Glutamatergic neuron (in vitro differentiated cells): Measurements from ENCODE around the gene RAB5IF. TPM values are rescaled to one million over a fixed set of nuclear protein-coding genes. Genes with fewer than 3 reads are reported as not detected.

Experiments
- DNase-seq: peaks from one replicate; pipeline ENCODE4 v3.0.0; 2022
- H3K27ac Mint-ChIP-seq: one replicate; pipeline ENCODE4 v1.8.0; 2020; ENCODE audit warnings: mild to moderate bottlenecking, mixed read lengths, inconsistent platforms; ENCODE audit not compliant: unreplicated experiment
- H3K27me3 Mint-ChIP-seq: one replicate; pipeline ENCODE4 v1.8.0; 2020; ENCODE audit warnings: mild to moderate bottlenecking, moderate library complexity, mixed read lengths, inconsistent platforms; ENCODE audit not compliant: unreplicated experiment
- H3K36me3 Mint-ChIP-seq: one replicate; pipeline ENCODE4 v1.8.0; 2020; ENCODE audit warnings: mild to moderate bottlenecking, mixed read lengths, inconsistent platforms; ENCODE audit not compliant: unreplicated experiment
- H3K4me1 Mint-ChIP-seq: one replicate; pipeline ENCODE4 v1.8.0; 2020; ENCODE audit warnings: mild to moderate bottlenecking, low read depth, mixed read lengths, inconsistent platforms; ENCODE audit not compliant: unreplicated experiment
- H3K4me3 Mint-ChIP-seq: one replicate; pipeline ENCODE4 v1.8.0; 2020; ENCODE audit warnings: mild to moderate bottlenecking, mixed read lengths, inconsistent platforms; ENCODE audit not compliant: unreplicated experiment
- H3K9me3 Mint-ChIP-seq: one replicate; pipeline ENCODE4 v1.8.0; 2020; ENCODE audit warnings: mild to moderate bottlenecking, moderate library complexity, mixed read lengths, inconsistent platforms; ENCODE audit not compliant: unreplicated experiment
- total RNA-seq: library from RNA; stranded (reverse); fragmentation: NEBNext Ultra II Directional; extraction: Animal tissue kit (Norgen Biotek cat#: 25700); gene quantifications from one replicate; pipeline ENCODE4 v1.2.1, GENCODE V29; 2021; ENCODE audit not compliant: unreplicated experiment
- TF ChIP-seq, protein P1 (sequence below): fragments of 200-600 bp; sonication (generic); IDR thresholded peaks from one replicate; pipeline ENCODE4 v1.5.0; 2021; ENCODE audit not compliant: partially characterized antibody, unreplicated experiment

The RAB5IF gene
- total RNA-seq, 1 donor from 2014 or later: 48.9 TPM

DNA sequence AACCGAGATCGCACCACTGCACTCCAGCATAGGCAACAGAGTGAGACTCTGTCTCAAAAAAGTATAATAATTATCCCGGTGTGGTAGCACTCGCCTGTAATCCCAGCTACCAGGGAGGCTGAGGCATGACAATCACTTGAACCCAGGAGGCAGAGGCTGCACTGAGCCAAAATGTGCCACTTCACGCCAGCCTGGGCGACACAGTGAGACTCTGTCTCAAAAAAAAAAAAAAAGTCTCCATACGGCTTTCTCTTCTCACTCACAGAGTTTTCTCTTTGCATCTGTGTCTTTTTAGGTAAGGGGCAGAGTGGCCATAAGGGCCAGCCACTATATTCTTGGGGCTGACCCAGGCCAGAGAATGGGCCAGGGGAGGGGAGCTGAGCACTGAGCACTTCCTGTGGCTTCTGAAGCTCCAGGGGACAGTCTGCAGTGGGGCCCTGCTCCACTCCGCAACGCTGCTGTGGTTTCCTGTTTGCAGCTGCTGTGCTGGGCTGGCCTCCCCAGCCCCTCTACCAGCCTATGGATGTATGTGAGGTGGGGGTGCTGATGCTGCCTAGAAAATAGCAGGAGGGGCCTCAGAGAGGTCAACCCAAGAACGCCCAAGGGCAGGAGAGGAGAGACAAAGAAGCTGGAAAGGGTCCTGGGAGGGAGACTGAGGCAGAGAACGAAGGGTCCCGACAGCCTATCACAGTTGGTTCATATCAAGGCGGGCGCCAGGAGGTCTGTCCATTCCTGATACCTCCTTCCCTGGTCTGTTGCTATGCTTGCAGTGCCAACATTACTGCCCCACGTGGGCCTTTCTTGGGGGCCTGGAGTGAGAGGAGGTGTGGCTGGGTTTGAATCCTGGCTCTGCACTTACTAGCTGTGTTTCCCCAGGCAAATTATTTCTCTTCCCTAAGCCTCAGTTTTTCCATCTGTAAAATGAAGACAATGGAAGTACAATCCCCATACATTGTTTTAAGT, 24.4 kb downstream of the RAB5IF start:
- H3K4me3 Mint-ChIP-seq: no peak overlapping the region
- no peak overlapping the region for H3K27ac Mint-ChIP-seq
- peaks cover 5% of the 10 kb centered on the region for H3K27me3 Mint-ChIP-seq
- H3K9me3 Mint-ChIP-seq: no peaks in the 10 kb centered on the region
- TF ChIP-seq, protein P1, sequence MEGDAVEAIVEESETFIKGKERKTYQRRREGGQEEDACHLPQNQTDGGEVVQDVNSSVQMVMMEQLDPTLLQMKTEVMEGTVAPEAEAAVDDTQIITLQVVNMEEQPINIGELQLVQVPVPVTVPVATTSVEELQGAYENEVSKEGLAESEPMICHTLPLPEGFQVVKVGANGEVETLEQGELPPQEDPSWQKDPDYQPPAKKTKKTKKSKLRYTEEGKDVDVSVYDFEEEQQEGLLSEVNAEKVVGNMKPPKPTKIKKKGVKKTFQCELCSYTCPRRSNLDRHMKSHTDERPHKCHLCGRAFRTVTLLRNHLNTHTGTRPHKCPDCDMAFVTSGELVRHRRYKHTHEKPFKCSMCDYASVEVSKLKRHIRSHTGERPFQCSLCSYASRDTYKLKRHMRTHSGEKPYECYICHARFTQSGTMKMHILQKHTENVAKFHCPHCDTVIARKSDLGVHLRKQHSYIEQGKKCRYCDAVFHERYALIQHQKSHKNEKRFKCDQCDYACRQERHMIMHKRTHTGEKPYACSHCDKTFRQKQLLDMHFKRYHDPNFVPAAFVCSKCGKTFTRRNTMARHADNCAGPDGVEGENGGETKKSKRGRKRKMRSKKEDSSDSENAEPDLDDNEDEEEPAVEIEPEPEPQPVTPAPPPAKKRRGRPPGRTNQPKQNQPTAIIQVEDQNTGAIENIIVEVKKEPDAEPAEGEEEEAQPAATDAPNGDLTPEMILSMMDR: no peak
- H3K4me1 Mint-ChIP-seq: no peaks in the 10 kb centered on the region
- no peak for DNase-seq
- no peaks in the 10 kb centered on the region for H3K36me3 Mint-ChIP-seq

DNA sequence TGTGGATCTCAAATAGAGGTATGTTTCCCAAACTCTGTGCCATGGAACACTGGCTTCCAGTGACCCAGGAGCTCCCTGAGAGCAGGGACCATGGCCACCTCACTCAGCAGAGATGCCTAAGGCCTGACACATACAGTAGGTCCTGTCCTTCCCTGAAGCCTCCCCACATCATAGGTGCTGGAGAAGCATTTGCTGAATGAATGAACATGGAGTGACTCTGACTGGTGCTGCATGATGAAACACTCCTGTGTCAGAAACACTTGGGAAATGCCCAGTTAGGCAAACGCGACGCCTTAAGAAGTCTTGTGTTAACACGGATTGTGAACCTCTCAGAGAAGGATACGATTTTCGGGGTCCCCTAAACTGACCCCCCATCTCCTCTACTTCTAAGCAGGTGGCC, 26.1 kb downstream of the RAB5IF start:
- Mint-ChIP-seq H3K27ac (no peak overlapping the region), H3K36me3 (no peaks in the 10 kb centered on the region), H3K4me3 (no peak overlapping the region), H3K4me1 (no peaks in the 10 kb centered on the region), H3K27me3 (peaks cover 5% of the 10 kb centered on the region), H3K9me3 (no peaks in the 10 kb centered on the region)
- TF ChIP-seq, protein P1: no peak
- no peak for DNase-seq

DNA sequence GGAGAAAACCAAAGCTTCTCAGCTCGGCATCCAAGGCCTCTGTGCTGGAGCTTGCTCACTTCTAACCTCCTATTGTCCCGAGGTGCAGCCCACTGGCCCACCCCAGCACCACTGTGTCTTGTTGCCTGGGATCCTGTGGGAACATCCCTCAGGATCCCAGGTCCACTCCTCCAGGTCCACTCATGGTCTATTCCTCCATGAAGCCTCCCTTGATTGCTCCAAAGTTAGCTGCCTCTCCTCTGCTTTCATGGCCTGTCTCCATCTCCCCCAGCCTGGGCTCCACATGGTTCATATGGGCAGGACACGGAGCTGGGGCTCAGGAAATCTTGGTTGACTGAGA, 26.5 kb downstream of the RAB5IF start:
- no peak overlapping the region for H3K27ac Mint-ChIP-seq
- H3K36me3 Mint-ChIP-seq: no peaks in the 10 kb centered on the region
- no peaks in the 10 kb centered on the region for H3K4me1 Mint-ChIP-seq
- no peaks in the 10 kb centered on the region for H3K9me3 Mint-ChIP-seq
- no peak overlapping the region for H3K4me3 Mint-ChIP-seq
- H3K27me3 Mint-ChIP-seq: peaks cover 2% of the 10 kb centered on the region
- TF ChIP-seq, protein P1: no peak
- no peak for DNase-seq

DNA sequence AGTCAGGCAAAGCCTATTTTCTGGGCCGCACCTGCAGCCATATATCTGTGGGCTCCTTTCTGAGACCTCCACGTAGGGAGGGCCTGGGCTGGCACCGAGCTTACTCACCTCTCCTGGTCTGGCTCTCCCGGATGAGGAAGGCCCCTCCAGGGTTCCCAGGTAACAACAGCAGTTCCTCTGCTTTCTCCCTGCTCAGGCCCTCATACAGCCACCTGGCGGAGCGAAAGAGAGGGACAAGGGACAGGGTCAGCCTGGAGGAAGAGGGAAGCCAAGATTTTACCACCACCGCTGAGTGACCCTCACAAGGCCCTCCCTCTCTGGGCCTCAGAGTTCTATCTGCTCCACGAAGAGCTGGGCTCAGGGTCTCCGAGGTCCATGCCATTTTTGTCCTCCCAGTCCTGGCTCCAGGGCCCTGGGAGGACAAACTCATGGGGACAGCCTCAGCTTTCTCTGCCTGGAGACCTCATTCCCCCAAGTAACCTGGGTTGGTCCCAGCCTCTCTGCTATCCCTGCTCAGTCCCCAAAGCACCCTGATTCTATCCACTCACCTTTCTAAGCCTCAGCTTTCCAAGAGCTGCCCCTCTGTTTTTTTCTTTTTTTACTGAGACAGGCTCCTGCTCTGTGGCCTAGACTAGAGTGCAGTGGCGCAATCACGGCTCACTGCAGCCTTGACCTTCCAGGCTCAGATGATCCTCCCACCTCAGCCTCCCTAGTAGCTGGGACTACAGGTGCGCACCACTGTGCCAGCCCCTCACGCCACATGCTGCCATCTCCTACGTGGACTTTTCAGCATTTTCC, 27.1 kb downstream of the RAB5IF start:
- Mint-ChIP-seq H3K9me3 (no peaks in the 10 kb centered on the region), H3K4me3 (no peak overlapping the region), H3K27me3 (peaks cover 2% of the 10 kb centered on the region), H3K4me1 (no peaks in the 10 kb centered on the region), H3K36me3 (no peaks in the 10 kb centered on the region), H3K27ac (no peak overlapping the region)
- TF ChIP-seq, protein P1: no peak
- no peak for DNase-seq
